ENCODE results near the gene TEX48.
A peak's percentile ranks its signal among the peaks of the same experiment; 100 is the strongest.

Gene TEX48

DNA sequence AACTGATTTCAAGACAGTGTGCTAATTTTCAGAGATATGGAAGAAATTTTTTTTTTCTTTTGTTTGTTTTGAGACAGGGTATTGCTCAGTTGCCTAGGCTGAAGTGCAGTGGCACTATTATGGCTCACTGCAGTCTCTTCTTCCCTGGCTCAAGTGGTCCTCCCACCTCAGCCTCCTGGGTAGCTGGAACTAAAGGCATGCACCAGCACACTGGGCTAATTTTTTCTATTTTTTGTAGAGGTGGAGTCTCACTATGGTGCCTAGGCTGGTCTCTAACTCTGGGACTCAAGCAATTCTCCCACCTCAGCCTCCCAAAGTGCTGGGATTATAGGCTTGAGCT, 9.9 kb upstream of the TEX48 start:
- DNase-seq = peak; percentile 24

- DNase-seq = peak; percentile 77
Observed at GRCh38 chr9:114691046-114691955, 9.3 kb upstream of the TEX48 start.

- DNase-seq = no peak
Observed at GRCh38 chr9:114690308-114690707, 8.3 kb upstream of the TEX48 start.

DNA sequence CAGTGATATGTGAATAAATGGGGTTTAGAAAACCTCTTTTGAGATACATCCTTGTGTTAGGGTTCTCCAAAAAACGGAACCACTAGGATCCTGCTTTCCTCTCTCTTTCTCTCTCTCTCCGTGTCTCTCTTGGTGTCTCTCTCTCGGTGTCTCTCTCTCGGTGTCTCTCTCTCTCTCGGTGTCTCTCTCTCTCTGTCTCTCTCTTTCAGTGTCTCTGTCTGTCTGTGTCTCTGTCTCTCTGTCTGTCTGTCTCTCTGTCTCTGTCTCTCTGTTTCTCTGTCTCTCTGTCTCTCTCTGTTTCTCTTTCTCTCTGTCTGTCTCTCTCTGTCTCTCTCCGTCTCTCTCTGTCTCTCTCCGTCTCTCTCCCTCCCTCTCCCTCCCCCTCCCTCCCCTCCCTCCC, 7.8 kb upstream of the TEX48 start:
- no peak for DNase-seq

DNA sequence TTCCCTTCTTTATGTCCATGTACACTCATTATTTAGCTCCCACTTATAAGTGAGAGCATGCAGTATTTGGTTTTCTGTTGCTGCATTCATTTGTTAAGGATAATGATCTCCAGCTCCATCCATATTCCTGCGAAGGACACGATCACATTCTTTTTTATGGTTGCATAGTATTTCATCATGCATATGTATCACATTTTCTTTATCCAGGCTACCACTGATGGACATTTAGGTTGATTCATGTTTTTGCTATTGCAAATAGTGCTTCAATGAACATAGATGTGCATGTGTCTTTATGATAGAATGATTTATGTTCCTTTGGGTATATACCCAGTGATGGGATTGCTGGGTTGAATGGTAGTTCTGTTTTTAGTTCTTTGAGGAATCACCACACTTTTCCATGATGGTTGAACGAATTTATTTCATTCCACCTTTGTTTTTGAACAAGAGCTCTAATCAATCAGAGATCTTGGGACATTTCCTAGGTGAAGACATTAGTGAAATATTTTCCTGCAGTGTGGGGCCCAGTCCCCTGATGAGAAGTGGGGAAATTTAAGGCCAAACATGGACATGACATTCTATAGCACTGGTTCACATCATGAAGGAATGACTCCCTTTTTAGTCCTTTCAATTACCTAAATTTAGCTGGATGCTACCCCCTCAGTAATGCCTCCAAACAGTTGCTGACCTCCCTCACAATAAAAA, 7.1 kb upstream of the TEX48 start:
- no peak for DNase-seq

- DNase-seq = no peak
Observed at GRCh38 chr9:114688379-114688778, 6.4 kb upstream of the TEX48 start.

DNA sequence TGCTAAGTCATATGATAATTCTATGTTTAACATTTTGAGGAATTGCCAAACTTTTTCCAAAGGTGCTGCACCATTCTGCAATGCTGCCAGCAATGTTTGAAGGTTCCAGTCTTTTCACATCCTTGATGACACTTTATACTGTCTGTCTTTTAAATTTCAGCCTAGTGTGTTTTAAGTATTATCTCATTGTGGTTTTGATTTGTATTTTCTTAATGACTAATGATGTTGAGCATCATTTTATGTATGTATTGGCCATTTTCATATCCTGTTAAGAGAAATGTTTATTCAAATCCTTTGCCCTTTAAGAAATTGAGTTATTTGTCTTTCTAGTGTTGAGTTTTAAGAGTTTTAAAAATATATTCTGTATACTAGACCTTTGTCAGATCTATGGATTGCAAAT, 5.0 kb upstream of the TEX48 start:
- DNase-seq = no peak

DNA sequence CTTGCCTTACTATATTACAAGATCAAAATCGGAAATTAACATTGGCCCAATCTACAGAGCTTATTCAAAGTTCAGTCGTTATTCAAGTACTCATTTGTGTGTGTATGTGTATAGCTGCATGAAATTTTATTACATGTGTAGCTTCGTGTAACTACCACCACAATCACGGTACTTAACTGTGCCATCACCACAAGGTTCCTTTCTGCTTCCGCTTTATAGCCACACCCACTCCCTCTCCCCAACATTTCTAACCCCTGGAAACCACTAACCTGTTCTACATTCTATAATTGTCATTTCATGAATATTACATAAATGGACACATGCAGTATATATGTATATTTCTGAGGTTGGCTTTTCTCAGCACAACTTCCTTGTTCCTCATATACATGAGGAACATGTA, 4.0 kb upstream of the TEX48 start:
- DNase-seq = no peak

DNA sequence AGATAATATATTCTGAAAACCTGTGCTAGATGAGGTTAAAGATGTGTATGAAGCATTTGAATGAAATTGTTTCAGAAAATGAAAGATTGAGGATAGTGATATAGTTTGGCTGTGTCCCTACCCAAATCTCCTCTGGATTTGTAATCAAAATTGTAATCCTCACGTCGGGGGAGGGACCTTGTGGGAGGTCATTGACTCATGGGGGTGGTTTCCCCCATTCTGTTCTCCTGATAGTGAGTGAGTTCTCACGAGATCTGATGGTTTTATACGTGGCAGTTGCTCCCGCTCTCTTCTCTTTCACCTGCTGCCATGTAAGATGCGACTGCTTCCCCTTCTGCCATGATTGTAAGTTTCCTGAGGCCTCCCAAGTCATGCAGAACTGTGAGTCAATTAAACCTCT, 2.0 kb upstream of the TEX48 start:
- peak; percentile 33 for DNase-seq

DNA sequence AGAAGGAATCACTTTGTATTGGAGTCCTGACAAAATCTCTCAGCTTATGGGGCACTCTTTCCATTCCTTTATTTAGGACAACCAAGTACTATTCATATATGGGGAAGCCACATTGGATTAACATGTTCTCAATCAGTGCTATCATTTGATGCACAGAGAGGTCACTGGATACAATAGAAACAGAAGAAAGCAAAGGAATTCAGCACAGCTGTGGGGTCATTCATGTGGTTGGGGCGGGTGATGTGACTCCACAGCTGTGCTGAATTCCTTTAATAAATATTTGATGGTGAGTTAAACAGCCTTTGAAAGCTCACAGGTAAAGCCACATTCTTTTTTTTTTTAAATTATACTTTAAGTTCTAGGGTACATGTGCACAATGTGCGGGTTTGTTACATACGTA, 854 bp upstream of the TEX48 start:
- no peak for DNase-seq

GRCh38 chr9:114680259-114681001, 1.6 kb downstream of the TEX48 start:
- DNase-seq = no peak

- DNase-seq = no peak
Observed at GRCh38 chr9:114678795-114679194, 3.2 kb downstream of the TEX48 start.

DNA sequence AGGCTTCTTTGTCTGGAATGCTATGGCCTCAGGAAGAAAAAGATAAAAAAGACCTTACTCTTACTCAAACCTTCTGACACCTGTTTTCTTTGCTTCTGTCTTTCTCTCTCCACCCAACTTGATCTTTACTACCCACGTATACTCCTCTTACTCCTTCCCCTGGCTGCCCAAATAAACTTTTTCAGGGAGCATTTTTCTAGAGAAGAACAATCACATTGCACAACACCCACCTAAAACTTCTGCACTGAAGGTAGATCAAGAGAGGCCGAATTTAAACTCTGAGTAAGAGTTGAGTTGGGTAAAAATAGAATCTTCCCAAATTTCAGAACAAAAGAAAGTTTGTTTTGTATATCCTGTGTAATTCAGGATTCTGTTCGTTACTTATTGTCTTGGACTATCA, 3.9 kb downstream of the TEX48 start:
- no peak for DNase-seq

GRCh38 chr9:114677418-114677817, 4.6 kb downstream of the TEX48 start:
- DNase-seq = no peak

- DNase-seq = no peak
Observed at GRCh38 chr9:114676901-114677300, 5.1 kb downstream of the TEX48 start.

DNA sequence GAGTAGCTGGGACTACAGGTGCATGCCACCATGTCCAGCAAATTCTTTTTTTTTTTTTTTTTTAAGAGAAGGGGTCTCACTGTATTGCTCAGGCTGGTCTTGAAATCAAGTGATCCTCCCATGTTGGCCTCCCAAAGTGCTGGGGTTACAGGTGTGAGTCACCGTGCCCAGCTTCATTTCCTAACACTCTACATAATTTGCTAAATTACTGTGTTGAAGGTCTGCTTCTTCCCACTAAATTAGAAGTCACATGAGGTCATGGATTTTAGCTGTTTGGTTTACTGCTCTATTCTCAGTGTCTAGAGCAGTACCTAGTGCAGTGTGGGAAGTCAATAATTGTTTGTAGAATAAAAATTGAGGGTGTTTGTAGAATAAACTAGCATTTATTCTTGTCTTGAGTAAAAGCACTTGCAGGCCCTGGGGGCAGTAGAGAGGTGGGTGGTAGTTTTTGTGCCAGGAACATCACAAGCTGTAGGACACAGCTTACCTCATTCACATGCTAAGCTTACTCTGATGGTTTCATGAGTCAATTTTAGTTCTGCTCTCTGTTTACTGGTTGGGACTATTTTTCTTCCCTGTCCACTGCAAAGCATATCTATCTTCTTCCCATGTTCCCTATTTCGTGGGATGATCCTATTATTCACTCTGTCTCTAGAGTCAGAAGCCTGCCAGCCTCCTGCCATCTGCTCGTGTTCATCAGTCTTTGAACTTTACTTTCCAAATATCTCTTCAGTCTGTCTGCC, 7.0 kb downstream of the TEX48 start:
- DNase-seq = no peak

DNA sequence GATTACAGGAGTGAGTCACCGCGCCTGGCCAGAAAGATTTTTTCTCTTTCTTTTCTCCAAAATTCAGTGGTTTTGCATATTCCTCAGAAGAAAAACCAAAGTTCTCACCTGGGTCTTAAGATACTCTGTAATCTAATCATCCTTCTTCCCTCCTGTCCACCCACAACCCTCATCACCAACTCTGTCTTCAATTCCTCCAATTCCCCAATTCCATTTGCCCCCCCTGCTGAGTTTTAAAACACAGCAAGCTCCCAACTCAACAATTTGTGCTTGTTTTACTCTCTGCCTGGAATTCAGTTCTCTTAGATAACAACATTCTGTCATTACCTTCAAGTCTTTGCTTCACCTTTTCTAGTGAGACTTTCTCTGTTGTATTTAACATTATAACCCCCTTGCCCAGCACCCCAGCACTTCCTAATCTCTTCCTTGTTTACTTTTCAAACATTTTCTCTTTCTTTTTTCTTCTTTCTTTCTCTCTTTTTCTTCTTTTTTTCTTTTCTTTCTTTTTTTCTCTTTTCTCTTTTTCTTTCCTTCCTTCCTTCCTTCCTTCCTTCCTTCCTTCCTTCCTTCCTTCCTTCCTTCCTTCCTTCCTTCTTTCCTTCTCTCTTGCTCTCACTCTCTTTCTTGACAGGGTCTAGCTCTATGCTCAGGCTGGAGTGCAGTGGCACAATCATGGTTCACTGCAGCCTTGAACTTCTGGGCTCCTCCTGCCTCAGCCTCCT, 7.8 kb downstream of the TEX48 start:
- DNase-seq = no peak

- DNase-seq = no peak
Observed at GRCh38 chr9:114671605-114672004, 10.4 kb downstream of the TEX48 start.

DNA sequence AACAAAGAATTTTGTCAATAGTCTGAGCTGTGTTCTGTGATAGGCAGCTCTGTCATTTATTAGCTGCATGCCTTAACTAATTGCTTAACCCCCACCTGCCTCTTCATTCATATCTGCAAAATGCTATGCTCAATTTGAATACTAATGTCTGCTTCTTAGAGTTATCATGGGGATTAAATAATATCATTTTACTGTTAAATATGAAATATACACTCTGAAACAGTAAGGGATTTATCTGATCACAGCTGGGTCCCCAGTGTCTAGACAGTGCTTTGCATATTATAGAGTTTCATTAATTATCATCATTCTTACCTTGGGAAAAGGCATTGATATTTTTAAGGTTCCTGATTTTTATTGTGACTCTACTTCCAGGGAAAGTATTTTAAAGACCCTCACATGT, 12.0 kb downstream of the TEX48 start:
- no peak for DNase-seq

- no peak for DNase-seq
Observed at GRCh38 chr9:114668146-114668545, 13.8 kb downstream of the TEX48 start.

- no peak for DNase-seq
Observed at GRCh38 chr9:114666851-114667250, 15.1 kb downstream of the TEX48 start.

DNA sequence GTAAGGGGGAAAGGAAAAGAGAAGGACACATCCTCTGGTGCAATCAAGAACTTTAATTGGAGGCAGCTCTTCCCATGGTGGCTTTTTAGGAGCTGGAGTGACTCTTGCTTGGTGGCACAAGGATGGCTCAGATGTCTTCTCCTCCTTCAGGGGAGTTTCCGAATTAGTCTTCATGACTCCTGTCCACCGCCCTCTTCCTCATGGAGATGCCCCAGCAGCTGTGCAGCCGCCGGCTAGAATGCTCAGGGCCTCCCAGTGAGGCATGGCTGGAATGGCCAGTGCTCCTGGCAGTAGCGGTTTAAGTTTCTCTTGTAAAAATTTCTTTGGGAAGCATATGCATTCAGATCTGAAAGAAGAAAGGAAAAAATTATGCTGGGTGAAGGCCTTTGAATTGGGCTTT, 15.6 kb downstream of the TEX48 start:
- DNase-seq = no peak
